ENCODE results near the gene WDR62.

Gene WDR62

DNA sequence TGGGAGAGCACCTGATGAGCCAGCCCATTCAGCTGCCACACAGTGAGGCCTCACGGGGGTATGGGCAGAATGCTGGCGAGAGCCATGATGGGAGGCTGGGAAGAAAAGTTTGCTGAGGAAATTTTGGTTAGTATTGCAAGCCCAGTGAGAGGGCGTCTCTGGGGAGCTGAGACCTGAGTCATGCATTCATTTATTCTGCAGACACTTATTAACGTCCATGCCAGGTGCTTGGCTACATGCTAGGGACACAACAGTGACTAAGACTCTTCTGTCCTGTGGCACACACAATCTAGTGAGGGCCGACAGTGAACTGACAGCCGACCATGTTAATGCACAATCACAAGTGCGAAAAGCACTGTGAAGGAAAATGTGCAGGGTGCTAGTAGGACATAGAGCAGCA, 27.2 kb downstream of the WDR62 start:
- no peak for DNase-seq

DNA sequence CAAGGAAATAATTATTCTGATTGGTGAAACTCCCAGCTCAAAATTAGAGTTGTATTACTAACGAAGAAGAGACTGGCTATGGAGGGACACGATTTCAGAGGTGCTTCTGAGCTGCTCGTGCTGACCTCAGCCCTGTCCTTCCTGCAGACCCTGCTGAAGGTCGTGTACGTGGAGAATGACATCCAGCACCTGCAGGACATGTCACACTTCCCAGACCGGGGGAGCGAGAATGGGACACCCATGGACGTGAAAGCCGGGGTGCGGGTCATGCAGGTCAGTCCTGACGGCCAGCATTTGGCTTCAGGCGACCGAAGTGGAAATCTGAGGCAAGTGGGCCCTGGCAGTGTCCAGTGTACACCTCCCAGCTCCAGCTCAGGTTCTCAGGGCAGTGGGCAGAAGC, 28.2 kb downstream of the WDR62 start:
- no peak for DNase-seq

- no peak for DNase-seq
Measured at GRCh38 chr19:36084231-36085009, 29.7 kb downstream of the WDR62 start.

DNA sequence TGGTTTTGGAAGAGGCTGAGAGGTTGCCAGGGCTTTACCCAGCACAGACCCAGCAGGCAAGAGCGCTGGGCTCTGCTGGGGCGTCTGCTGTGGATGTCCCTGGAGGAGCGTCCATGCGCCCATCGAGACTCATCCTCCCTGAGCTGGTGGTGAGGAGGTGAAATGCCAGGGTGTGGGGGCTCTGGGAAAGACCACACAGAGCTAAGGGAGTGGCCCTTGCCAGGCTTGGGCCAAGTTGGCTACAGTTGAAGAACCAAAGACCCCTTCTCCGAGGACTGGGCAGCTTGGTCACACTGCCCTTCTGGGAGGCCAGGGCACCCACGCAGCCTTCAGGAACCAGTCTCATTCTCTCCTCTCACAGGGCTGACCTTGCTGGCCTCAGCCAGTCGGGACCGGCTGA, 31.6 kb downstream of the WDR62 start:
- no peak for DNase-seq

- DNase-seq = no peak
Measured at GRCh38 chr19:36089847-36090246, 35.1 kb downstream of the WDR62 start.

- DNase-seq = no peak
Measured at GRCh38 chr19:36090910-36091695, 36.4 kb downstream of the WDR62 start.

GRCh38 chr19:36092566-36092965, 37.9 kb downstream of the WDR62 start:
- DNase-seq = no peak

- DNase-seq = no peak
Measured at GRCh38 chr19:36093146-36093662, 38.5 kb downstream of the WDR62 start.

DNA sequence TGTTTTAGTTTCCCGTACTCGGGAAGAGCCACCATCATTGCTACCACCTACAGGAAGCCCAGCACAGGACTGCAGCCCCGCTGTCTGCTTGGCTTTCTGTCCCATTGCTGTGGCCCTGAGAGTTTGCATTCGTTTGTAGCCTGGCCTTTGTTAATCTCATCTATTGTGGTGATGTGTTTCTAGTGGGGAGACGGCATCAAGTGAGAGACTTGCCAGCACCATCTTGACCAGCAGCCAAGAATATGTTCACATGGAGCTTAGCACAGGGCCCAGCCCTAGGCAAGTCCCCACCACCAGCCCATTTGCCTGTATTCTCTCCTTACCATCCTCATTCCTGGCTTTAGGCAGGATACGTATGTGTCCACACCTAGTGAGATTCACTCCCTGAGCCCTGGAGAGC, 39.0 kb downstream of the WDR62 start:
- no peak for DNase-seq

DNA sequence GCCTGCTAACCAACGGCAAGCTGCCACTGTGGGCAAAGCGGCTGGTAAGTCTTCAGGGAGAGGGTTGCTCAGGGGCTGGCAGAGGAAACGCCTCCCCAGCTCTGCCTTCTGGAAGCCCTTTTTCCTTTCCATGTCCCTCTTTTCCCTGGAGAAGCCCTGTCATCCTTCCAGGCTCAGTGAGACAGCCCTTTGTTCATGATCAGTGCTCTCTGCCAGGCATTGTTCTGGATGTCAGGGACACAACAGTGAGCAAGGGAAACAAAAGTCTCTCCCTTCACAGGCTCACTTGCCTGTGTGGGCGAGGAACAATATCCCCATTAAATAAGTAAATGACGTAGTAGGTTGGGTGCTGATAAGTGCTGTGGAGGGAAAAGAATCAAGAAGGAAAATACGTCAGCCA, 42.3 kb downstream of the WDR62 start:
- no peak for DNase-seq

DNA sequence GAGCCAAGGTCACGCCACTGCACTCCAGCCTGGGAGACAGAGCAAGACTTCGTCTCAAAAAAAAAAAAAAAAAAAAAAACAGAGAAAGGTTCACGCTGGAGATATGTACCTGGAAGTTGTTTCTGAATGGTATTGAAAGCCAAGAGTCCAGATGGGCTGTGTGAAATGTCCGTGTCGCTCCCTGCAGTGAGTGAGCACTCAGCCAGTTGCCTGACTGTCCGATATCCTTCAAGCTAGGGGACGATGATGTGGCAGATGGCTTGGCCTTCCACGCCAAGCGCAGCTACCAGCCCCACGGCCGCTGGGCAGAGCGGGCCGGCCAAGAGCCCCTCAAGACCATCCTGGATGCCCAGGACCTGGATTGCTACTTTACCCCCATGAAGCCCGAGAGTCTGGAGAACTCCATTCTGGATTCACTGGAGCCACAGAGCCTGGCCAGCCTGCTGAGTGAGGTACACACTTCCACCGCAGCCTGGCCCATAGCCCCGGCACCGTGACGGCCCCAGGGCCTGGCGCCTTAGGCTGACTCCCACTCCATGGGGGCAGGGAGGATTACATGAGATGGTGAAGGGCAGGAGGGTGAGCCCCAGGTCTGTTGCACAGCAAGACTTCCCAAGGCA, 44.6 kb downstream of the WDR62 start:
- no peak for DNase-seq

DNA sequence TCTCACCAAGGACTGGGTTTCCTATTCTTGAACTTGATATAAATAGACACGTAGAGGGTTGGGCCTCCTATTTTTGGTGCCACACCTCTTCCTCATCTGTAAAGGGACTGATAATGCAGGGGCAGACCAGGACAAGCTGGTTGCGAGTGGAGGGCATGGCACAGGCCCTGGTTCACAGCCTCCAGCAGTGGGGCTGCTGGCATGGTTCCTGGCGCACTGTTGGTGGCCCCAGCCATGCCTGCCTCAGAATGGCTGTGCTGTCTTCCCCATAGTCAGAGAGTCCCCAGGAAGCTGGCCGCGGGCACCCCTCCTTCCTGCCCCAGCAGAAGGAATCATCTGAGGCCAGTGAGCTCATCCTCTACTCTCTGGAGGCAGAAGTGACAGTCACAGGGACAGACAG, 45.8 kb downstream of the WDR62 start:
- no peak for DNase-seq

- no peak for DNase-seq
Measured at GRCh38 chr19:36101550-36102327, 47.0 kb downstream of the WDR62 start.

- DNase-seq = no peak
Measured at GRCh38 chr19:36103040-36103626, 48.4 kb downstream of the WDR62 start.

GRCh38 chr19:36103842-36104552, 49.3 kb downstream of the WDR62 start:
- DNase-seq = no peak

GRCh38 chr19:36106441-36106840, 51.7 kb downstream of the WDR62 start:
- DNase-seq = no peak

DNA sequence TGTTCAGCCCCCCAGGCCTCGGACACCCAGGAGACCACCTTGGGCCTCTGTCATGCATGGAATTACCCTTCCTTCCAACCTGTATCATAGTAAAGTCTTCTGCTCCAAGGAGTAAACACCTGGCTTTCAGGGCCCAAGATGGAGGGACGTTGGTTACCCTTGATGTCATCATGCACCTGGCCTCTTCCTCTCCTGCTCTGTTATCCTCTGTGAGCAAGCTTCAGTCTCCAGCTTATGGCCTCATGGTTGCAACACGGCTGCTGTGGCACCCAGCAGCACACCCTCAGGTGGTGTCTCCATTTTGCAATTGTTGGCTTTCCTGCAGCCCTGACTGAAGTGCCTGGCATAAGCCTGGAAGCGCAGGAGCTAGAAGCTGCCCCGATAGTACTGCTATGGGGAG, 52.3 kb downstream of the WDR62 start:
- DNase-seq = no peak

DNA sequence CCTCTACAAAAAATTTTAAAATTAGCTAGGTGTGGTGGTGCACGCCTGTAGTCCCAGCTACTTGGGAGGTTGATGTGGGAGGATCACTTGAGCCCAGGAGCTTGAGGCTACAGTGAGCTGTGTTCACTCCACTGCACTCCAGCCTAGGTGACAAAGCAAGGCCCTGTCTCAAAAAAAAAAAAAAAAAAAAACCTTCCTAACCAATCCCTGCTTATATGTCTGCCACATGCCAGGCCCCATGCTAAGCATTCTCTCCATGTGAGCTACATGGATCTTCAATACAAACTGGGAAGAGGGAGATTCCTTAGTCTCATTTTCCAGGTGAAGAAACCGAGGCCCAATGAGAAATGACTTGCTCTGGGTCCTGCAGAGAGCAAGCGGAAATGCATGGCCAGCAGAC, 54.0 kb downstream of the WDR62 start:
- DNase-seq = no peak

DNA sequence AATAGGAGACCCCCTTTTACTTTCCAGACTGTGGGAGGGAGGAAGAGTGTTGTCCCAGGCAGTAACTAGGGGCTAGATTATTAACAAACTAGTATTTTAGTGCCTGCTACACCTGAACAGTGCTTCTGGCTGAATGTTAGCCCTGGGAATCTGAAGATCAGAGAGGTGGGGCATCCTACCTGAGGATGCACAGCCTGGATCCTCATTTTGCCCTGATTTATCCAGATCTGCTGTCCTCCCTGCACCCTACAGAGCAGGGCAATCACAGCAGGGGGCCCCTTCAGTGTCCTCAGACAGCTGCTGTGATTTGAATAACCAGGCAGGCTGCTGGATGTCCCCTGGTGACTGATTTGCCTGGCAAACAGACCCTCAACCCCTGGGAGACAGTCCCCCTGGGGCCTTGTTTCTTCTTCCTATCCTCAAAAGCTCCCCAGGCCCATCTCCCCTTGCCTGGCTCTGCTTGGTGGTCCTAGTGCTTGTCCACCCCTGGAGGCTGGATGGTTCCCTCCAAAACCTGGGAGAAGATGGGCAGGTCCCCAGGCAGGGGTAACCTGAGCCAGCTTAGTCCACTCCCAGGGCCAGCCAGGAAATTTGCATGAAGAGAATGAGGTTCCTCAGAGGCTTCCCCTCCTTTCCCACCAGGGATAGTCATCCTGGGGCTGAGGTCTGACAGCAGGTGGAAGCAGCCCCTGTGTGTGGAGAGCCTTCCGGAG, 55.9 kb downstream of the WDR62 start, which contains the start of gene OVOL3:
Gene OVOL3 (plus strand): TSS at position 657 of the 713 bp plus-strand sequence. CDS start 60 bp downstream, outside the sequence.
- no peak for DNase-seq

DNA sequence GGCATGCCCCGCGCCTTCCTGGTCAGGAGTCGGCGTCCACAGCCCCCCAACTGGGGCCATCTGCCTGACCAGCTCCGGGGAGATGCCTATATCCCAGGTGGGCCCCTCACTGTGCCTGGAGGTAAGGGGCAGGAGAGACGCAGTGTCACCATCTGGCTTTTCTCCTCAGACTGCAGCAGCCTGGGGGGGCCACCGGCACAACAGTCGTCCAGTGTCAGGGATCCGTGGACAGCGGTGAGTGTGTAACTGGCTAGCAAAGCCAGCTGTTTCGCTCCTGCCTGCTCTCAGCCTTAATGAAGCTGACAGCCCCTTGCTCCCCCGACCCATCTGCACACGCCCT, 56.5 kb downstream of the WDR62 start:
- DNase-seq = no peak

DNA sequence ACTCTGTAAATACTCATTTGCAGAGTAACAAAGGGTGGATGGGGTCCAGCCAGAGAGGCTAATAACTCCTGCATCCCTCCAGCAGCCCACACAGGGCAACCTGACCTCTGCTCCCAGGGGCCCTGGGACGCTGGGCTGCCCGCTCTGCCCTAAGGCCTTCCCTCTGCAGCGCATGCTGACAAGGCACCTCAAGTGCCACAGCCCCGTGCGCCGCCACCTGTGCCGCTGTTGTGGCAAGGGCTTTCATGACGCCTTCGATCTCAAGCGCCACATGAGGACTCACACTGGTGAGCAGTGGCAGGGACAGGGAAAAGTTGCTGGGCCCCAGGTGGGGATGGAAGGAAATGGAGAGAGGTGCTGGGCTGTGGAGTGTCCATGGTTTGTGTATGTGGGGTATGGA, 58.0 kb downstream of the WDR62 start:
- no peak for DNase-seq

All from fibroblast of skin of abdomen (primary cell).